IPS-NIHi7 (cell line): ENCODE results near the gene TRMT2A.

Experiments
- DNase-seq: peaks from one replicate; pipeline ENCODE4 v3.0.0; 2012; ENCODE audit warnings: mixed read lengths; ENCODE audit errors: extremely low spot score

Gene TRMT2A

GRCh38 chr22:20132686-20133246, 15.7 kb upstream of the TRMT2A start:
- DNase-seq: no peak

GRCh38 chr22:20131859-20132685, 15.0 kb upstream of the TRMT2A start:
- no peak for DNase-seq

- DNase-seq: no peak
Measured at GRCh38 chr22:20131597-20131858, 14.5 kb upstream of the TRMT2A start, which contains the start of gene ZDHHC8. Gene ZDHHC8 (plus strand): TSS chr22:20131804. CDS start chr22:20131948, 144 bp downstream.

GRCh38 chr22:20130731-20131596, 13.9 kb upstream of the TRMT2A start:
- DNase-seq: peak; percentile 81

- no peak for DNase-seq
Measured at GRCh38 chr22:20130319-20130718, 13.3 kb upstream of the TRMT2A start.

- DNase-seq: no peak
Measured at GRCh38 chr22:20129747-20130014, 12.7 kb upstream of the TRMT2A start.

GRCh38 chr22:20128902-20129746, 12.1 kb upstream of the TRMT2A start:
- DNase-seq: peak; percentile 75

- no peak for DNase-seq
Measured at GRCh38 chr22:20128619-20128901, 11.5 kb upstream of the TRMT2A start.

- no peak for DNase-seq
Measured at GRCh38 chr22:20127869-20128618, 11.0 kb upstream of the TRMT2A start.

- DNase-seq: no peak
Measured at GRCh38 chr22:20127318-20127868, 10.4 kb upstream of the TRMT2A start.

GRCh38 chr22:20126284-20127029, 9.4 kb upstream of the TRMT2A start:
- no peak for DNase-seq

GRCh38 chr22:20125201-20126174, 8.5 kb upstream of the TRMT2A start:
- no peak for DNase-seq

GRCh38 chr22:20124083-20124787, 7.2 kb upstream of the TRMT2A start:
- DNase-seq: no peak

GRCh38 chr22:20123366-20124082, 6.5 kb upstream of the TRMT2A start:
- no peak for DNase-seq

- no peak for DNase-seq
Measured at GRCh38 chr22:20121856-20122415, 4.9 kb upstream of the TRMT2A start.

- DNase-seq: no peak
Measured at GRCh38 chr22:20118300-20119020, 1.4 kb upstream of the TRMT2A start.
